Trophoblast cell (in vitro differentiated cells and primary cell): Measurements from ENCODE around the gene CDH22.

Experiments used
- DNase-seq, 2 donors: peaks; one replicate each; pipeline ENCODE4 v3.0.0-alpha.2; 2016
- H2AFZ ChIP-seq: 2 replicates; pipeline ENCODE4 v1.6.1; 2013; ENCODE audit warnings: low read length, moderate library complexity, mild to moderate bottlenecking; ENCODE audit not compliant: insufficient read depth, poor library complexity
- H2AK5ac ChIP-seq: 2 replicates; pipeline ENCODE4 v1.6.1; 2013; ENCODE audit warnings: mild to moderate bottlenecking, low read length
- H2BK120ac ChIP-seq: 2 replicates; pipeline ENCODE4 v1.6.1; 2013; ENCODE audit warnings: low read length, mild to moderate bottlenecking, moderate library complexity; ENCODE audit not compliant: insufficient read depth, poor library complexity
- H2BK12ac ChIP-seq: 2 replicates; pipeline ENCODE4 v1.6.1; 2013; ENCODE audit warnings: mild to moderate bottlenecking, low read length, moderate library complexity
- H2BK5ac ChIP-seq: 2 replicates; pipeline ENCODE4 v1.6.1; 2013; ENCODE audit warnings: low read length, low read depth, moderate library complexity, mild to moderate bottlenecking; ENCODE audit not compliant: poor library complexity
- H3K14ac ChIP-seq: 2 replicates; pipeline ENCODE4 v1.6.1; 2013; ENCODE audit warnings: mild to moderate bottlenecking, low read length
- H3K18ac ChIP-seq: 2 replicates; pipeline ENCODE4 v1.6.1; 2013; ENCODE audit warnings: mild to moderate bottlenecking, low read length
- H3K23ac ChIP-seq: 2 replicates; pipeline ENCODE4 v1.6.1; 2013; ENCODE audit warnings: low read length
- H3K27ac ChIP-seq: 2 replicates; pipeline ENCODE4 v1.5.1; 2013; ENCODE audit warnings: low read depth, mild to moderate bottlenecking, inconsistent platforms, low read length, moderate library complexity
- H3K27me3 ChIP-seq: 2 replicates; pipeline ENCODE4 v1.6.1; 2013; ENCODE audit warnings: inconsistent platforms, mild to moderate bottlenecking, low read length, moderate library complexity; ENCODE audit not compliant: insufficient read depth
- H3K36me3 ChIP-seq, 2 experiments: 1 replicate in 1 of 2; 2 replicates in 1 of 2; pipeline ENCODE4 v1.6.1; 2013; ENCODE audit warnings: low read length in 2 of 2, mild to moderate bottlenecking in 2 of 2, moderate library complexity in 1 of 2; ENCODE audit not compliant: insufficient read depth in 2 of 2, control insufficient read depth in 1 of 2
- H3K4ac ChIP-seq: 2 replicates; pipeline ENCODE4 v1.6.1; 2013; ENCODE audit warnings: low read depth, mild to moderate bottlenecking, low read length, moderate library complexity
- H3K4me1 ChIP-seq, 2 experiments: 1 replicate in 1 of 2; 2 replicates in 1 of 2; pipeline ENCODE4 v1.6.1; 2013; ENCODE audit warnings: low read length in 2 of 2, mild to moderate bottlenecking in 2 of 2, moderate library complexity in 1 of 2; ENCODE audit not compliant: insufficient read depth in 2 of 2, control insufficient read depth in 1 of 2
- H3K4me2 ChIP-seq: 2 replicates; pipeline ENCODE4 v1.6.1; 2013; ENCODE audit warnings: inconsistent platforms, mild to moderate bottlenecking, low read length, moderate library complexity
- H3K4me3 ChIP-seq: 2 replicates; pipeline ENCODE4 v1.5.1; 2013; ENCODE audit warnings: mild to moderate bottlenecking, low read depth, low read length, inconsistent platforms
- H3K79me1 ChIP-seq: one replicate; pipeline ENCODE4 v1.6.1; 2013; ENCODE audit warnings: low read length
- H3K79me2 ChIP-seq: 2 replicates; pipeline ENCODE4 v1.6.1; 2013; ENCODE audit warnings: low read length, mild to moderate bottlenecking; ENCODE audit not compliant: control insufficient read depth, insufficient read depth, poor library complexity
- H3K9ac ChIP-seq: 2 replicates; pipeline ENCODE4 v1.6.1; 2013; ENCODE audit warnings: mild to moderate bottlenecking, low read length
- H3K9me3 ChIP-seq: 2 replicates; pipeline ENCODE4 v1.6.1; 2013; ENCODE audit warnings: low read depth, mild to moderate bottlenecking, control low read depth, inconsistent platforms, low read length; ENCODE audit not compliant: insufficient read depth
- H4K12ac ChIP-seq: 2 replicates; pipeline ENCODE4 v1.6.1; 2013; ENCODE audit warnings: low read depth, mild to moderate bottlenecking, low read length, moderate library complexity
- H4K8ac ChIP-seq: 2 replicates; pipeline ENCODE4 v1.6.1; 2013; ENCODE audit warnings: low read depth, mild to moderate bottlenecking, low read length, moderate library complexity
- H4K91ac ChIP-seq: one replicate; pipeline ENCODE4 v1.6.1; 2013; ENCODE audit warnings: low read depth, mild to moderate bottlenecking, low read length, moderate library complexity
- WGBS: extraction: QIAGEN DNeasy Blood & Tissue Kit; methylation state at CpG from one replicate; pipeline ENCODE4 v1.1.7; 2013; ENCODE audit warnings: missing lambda C conversion rate; ENCODE audit not compliant: insufficient read length, insufficient coverage; ENCODE audit errors: extremely low coverage; 5-methylcytosine and 5-hydroxymethylcytosine counted together

Gene CDH22

DNA sequence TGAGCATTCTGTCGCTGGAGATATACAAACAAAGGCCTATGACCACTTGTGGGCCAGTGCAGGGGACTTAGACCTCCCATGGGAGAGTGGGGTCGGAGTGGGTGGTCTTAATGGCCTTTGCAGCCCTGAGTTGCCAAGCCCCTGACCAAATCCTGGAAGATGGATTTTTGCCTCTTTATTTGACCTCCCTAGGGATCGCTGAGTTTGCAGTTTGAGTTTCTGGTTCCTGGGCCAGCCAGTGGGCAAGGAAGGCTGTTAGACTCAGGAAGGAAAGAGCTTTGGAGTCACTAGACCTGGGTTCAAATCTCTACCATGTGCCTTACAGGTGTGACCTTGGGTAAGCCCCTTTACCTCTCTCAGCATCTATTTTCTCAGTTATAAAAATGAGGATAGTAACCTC, 96.0 kb downstream of the CDH22 start:
- no peak overlapping the region for H2BK12ac ChIP-seq
- DNase-seq = no peak
- no peak overlapping the region for H3K23ac ChIP-seq
- H3K79me1 ChIP-seq = no peaks in the 10 kb centered on the region
- H3K4me2 ChIP-seq = no peak overlapping the region
- H3K27me3 ChIP-seq = no peaks in the 10 kb centered on the region
- no peak overlapping the region for H2BK120ac ChIP-seq
- H2AK5ac ChIP-seq = no peak overlapping the region
- no peak overlapping the region for H3K4me3 ChIP-seq
- H3K18ac ChIP-seq = no peak overlapping the region
- H3K27ac ChIP-seq = no peak overlapping the region
- H2AFZ ChIP-seq = no peak overlapping the region
- no peak overlapping the region for H4K8ac ChIP-seq
- H2BK5ac ChIP-seq = no peak overlapping the region
- no peak overlapping the region for H4K12ac ChIP-seq
- no peaks in the 10 kb centered on the region for H3K79me2 ChIP-seq
- WGBS = no CpG with 5 or more reads among the region's 3 CpGs
- no peak overlapping the region for H3K4ac ChIP-seq
- no peak overlapping the region for H3K9ac ChIP-seq
- H3K36me3 ChIP-seq = no peaks in the 10 kb centered on the region
- no peak overlapping the region for H4K91ac ChIP-seq
- no peak overlapping the region for H3K14ac ChIP-seq
- H3K4me1 ChIP-seq = peaks cover 5 to 7% of the 10 kb centered on the region in 2 experiments
- H3K9me3 ChIP-seq = peaks cover 2% of the 10 kb centered on the region

- WGBS = no CpG with 5 or more reads among the region's 8 CpGs
- Histone ChIP-seq H2BK5ac (no peak overlapping the region), H3K4me3 (no peak overlapping the region), H4K8ac (no peak overlapping the region), H3K4me1 (peaks cover 4 to 8% of the 10 kb centered on the region in 2 experiments), H3K9ac (no peak overlapping the region), H4K91ac (no peak overlapping the region), H3K9me3 (peaks cover 2% of the 10 kb centered on the region), H3K27ac (no peak overlapping the region), H2AFZ (no peak overlapping the region), H2AK5ac (no peak overlapping the region), H3K4me2 (no peak overlapping the region), H3K23ac (no peak overlapping the region), H2BK12ac (no peak overlapping the region), H3K79me1 (no peaks in the 10 kb centered on the region), H2BK120ac (no peak overlapping the region), H3K18ac (no peak overlapping the region), H3K36me3 (no peaks in the 10 kb centered on the region), H3K4ac (no peak overlapping the region), H4K12ac (no peak overlapping the region), H3K27me3 (no peaks in the 10 kb centered on the region), H3K14ac (no peak overlapping the region), H3K79me2 (no peaks in the 10 kb centered on the region)
- DNase-seq = no peak
Observed at GRCh38 chr20:46211331-46211722, 97.0 kb downstream of the CDH22 start.

- Histone ChIP-seq H3K36me3 (no peaks in the 10 kb centered on the region), H3K4me3 (no peak overlapping the region), H3K23ac (no peak overlapping the region), H3K79me1 (no peaks in the 10 kb centered on the region), H3K18ac (no peak overlapping the region), H2BK120ac (no peak overlapping the region), H4K91ac (no peak overlapping the region), H3K4ac (no peak overlapping the region), H4K12ac (no peak overlapping the region), H3K79me2 (no peaks in the 10 kb centered on the region), H2BK5ac (no peak overlapping the region), H3K27ac (no peak overlapping the region), H4K8ac (no peak overlapping the region), H3K9ac (no peak overlapping the region), H3K14ac (no peak overlapping the region), H3K4me1 (peaks cover 2 to 4% of the 10 kb centered on the region in 2 experiments), H2AFZ (no peak overlapping the region), H3K27me3 (no peaks in the 10 kb centered on the region), H3K4me2 (no peak overlapping the region), H2BK12ac (no peak overlapping the region), H2AK5ac (no peak overlapping the region), H3K9me3 (peaks cover 2% of the 10 kb centered on the region)
- no CpG with 5 or more reads among the region's 18 CpGs for WGBS
- no peak for DNase-seq
Observed at GRCh38 chr20:46210672-46211330, 97.5 kb downstream of the CDH22 start.

DNA sequence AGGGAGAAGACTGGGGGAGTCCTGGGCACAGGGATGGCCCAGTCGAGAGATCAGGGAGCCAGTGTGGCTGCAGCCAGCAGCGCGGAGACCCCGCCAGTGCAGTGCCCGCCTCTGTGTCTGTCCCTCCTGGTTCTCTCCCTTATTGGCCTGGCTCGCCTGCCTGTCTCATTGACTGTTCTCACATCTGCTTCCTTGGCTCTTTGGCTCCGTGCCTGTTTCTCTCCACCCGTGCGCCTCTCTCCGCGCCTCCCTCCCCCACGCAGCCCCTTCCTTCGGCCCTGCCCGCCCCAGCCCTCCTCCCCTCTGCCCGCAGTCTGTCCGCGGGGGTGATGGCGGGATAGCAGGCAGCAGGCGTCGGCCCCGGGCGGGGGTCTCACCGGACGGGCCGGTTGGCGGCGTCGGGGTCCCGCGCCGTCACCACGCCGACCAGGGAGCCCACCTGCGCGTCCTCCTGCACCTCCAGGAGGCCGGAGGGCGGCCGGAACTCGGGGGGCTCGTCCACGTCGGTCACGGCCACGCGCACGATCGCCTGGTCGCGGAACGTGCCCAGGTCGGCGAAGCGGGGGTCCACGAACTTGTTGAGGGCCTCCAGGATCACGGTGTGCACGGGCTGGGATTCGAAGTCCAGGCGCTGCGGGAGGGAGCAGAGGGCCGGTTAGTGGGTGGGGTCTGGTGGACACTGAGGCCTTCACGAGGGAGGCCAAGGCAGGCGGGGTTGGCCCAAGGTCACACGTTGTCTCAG, 98.2 kb downstream of the CDH22 start:
- H3K23ac ChIP-seq = no peak overlapping the region
- no peak overlapping the region for H2BK5ac ChIP-seq
- no peaks in the 10 kb centered on the region for H3K79me2 ChIP-seq
- no peak overlapping the region for H2AFZ ChIP-seq
- no peak overlapping the region for H3K4me2 ChIP-seq
- no peak overlapping the region for H2AK5ac ChIP-seq
- H4K12ac ChIP-seq = no peak overlapping the region
- H4K8ac ChIP-seq = no peak overlapping the region
- H4K91ac ChIP-seq = no peak overlapping the region
- H3K4me3 ChIP-seq = no peak overlapping the region
- H3K79me1 ChIP-seq = no peaks in the 10 kb centered on the region
- no peak overlapping the region for H2BK120ac ChIP-seq
- peaks cover 0 to 2% of the 10 kb centered on the region in 2 experiments for H3K4me1 ChIP-seq
- no peaks in the 10 kb centered on the region for H3K27me3 ChIP-seq
- H3K27ac ChIP-seq = no peak overlapping the region
- peaks cover 2% of the 10 kb centered on the region for H3K9me3 ChIP-seq
- H3K14ac ChIP-seq = no peak overlapping the region
- no peak overlapping the region for H3K9ac ChIP-seq
- no peak overlapping the region for H3K18ac ChIP-seq
- DNase-seq = no peak
- no peak overlapping the region for H2BK12ac ChIP-seq
- WGBS = no CpG with 5 or more reads among the region's 63 CpGs
- H3K36me3 ChIP-seq = no peaks in the 10 kb centered on the region
- no peak overlapping the region for H3K4ac ChIP-seq
